CD4-positive, alpha-beta T cell treated with Interferon gamma for 1 hour (primary cell): ENCODE measurements around the gene KRTAP12-3.
"Not testable (repeated sequence)": the region's sequence is repeated elsewhere in the genome, so short reads cannot be mapped to it uniquely, and the experiment has no call there.

Experiments
- DNase-seq: peaks from one replicate; pipeline ENCODE4 v3.0.0-alpha.2; 2020

KRTAP12-3 gene

DNA sequence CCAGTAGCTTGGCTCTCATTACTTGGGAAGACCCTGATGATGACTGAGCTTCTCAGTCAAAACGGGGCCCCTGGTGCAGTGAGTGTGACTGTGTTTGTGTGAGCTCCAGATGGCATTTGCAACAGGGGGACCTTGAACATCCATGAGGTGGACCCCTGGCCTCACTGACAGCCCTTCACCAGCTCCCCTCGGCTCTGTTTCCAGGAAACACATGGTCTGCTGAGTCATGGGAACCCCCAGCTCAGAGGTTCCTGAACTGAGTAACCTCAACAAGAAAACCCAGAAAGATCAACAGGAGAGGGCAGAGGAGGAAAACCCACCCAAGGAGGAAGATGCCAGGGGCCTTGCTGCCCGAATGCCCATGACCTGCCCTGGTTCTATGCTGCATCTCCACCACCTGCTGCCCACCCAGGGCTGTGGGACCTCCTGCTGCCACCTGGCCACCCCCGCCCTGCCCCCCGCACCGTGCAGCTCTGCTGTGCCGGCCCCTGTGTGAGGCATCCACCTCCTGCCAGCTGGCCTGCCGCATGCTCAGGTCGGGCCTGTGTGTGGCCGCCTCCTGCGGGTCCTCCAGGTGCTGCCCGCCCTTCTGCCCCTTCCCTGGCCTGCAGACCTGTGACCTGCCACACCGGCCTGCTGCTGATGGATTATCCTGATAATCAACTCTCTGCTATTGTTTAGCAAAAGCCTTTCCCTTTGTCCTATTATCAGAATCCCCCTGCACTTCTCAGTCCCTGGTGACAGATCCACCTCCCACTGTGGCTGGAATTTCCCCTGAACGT lies 28.5 kb downstream of the KRTAP12-3 start:
- DNase-seq, result no peak

- no peak for DNase-seq
Observed at GRCh38 chr21:44686843-44687561, 29.3 kb downstream of the KRTAP12-3 start.

DNA sequence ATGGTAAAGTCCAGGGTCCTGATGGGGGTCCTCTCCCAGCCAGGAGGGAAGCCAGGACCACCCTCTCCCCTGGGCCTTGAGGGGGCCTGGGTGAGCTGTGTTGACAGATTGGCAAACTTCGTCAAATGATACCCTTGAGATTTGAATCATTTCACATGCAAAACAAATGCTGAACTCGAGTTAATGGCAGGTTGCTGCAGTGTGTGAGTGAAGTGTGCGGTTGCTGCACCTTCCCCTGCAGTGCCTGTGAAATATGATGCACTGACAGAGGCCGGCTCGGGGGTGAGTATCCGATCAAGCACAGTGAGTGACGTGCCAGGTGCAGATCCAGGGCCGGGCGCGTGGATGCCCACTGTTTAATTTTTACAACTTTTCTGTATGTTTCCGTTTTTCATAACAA lies 29.9 kb downstream of the KRTAP12-3 start:
- no peak for DNase-seq

DNA sequence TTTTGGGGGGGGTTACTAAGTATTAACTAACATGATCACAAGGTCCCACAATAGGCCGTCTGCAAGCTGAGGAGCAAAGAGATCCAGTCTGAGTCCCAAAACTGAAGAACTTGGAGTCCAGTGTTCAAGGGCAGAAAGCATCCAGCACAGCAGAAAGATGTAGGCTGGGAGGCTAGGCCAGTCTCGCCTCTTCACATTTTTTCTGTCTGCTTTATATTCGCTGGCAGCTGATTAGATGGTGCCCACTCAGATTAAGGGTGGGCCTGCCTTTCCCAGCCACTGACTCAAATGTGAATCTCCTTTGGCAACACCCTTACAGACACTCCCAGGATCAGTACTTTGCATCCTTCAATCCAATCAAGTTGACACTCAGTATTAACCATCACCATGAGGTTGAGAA lies 32.0 kb downstream of the KRTAP12-3 start:
- not testable (repeated sequence) for DNase-seq

DNA sequence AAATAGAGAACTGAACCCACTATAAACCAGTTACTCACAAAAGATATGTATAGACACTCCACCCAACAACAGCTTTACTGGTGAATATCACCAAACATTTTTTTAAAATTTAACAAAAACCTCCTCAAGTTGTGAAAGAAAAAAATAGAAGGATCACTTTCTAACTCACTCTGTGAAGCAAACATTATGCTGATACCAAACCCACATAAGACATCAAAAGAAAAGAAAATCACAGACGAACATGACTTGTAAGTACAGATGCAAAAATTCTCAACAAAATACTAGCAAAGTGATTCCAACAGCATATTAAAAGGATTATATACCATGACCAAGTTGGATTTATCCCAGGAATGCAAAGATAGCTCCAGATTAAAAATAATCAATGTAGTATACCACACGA lies 34.0 kb downstream of the KRTAP12-3 start:
- no peak for DNase-seq

DNA sequence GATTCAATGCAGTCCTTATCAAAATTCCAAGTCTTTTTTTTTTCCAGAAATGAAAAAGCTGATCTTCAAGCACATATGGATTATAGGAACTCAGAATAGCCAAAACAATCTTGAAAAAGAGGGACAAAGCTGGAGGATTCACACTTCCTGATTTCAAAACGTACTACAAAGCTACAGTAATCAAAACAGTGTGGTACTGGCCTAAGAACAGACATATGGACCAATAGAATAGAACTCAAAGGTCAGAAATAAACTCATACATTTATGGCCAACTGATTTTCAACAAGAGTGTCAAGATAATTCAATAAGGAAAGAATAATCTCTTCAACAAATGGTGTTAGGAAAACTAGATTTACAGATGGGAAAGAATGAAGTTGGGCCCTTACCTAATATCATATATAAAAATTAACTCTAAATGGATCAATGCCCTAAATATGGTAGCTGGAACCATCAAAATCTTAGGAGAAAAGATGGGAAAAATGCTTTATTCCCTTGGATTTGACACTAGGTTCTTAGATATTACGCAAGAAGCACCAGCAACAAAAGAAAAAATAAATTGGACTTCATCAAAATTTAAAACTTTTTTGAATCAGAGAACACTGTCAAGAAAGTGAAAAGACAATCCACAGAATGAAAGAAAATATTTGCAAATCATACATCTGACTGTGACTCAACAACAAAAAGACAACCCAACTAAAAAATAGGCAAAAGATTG lies 35.2 kb downstream of the KRTAP12-3 start:
- DNase-seq, result no peak

DNA sequence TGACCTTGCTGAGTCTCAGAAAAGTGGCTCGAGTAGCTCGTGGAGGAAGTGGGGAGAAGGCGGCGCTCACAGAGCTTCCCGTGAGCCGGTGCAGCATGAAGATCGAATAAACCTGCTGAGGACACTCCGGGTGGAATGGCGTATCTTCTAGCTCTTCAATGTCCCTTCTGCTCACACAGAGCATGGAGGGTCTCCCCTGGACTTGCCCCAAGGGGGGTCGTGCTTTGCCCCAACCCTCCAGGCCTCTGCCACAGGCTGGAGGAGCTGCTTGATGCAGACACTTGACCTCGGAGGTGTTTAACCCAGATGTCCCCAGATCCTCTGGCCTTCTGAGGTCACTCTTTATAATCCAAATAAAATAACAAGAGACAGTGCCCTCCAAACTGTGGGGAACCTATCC lies 37.0 kb downstream of the KRTAP12-3 start:
- DNase-seq, result no peak

- no peak for DNase-seq
Observed at GRCh38 chr21:44695184-44695583, 37.5 kb downstream of the KRTAP12-3 start.

DNA sequence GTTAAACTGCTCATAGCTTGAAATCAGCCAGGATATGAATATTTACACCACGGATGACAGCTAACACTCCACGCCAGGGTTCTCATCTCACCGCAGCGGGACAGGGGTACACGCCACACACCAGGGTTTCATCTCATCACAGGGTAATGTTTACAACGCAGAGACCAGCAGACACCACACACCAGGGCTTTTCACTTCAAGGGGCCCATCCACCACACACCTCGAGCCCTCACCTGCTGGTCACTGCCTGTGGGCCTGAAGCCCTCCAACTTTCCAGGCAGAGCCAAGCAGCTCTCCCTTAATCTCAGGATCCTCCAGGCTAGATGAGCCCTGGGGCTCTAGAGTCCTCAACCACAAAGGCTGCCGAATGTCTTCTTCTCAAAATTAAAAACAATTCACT lies 37.9 kb downstream of the KRTAP12-3 start:
- DNase-seq, result no peak

DNA sequence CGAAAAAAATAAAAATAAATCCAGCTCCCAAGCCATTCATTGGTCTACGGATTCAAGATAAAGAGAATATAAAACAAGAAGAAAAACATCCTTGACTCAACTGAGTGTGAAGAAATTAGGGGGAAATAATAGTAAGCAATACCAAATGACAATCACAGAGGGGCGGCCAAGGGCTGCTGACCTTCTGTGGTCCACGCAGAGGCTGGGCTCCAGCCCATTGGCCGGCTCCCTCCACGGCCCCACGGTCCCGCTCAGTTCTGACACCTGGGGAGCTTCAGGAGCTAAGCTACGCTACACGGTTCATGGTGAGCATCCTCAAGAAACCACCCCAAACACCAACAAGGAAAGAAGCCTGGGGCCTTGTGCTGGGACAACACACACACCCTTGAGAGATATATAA lies 38.8 kb downstream of the KRTAP12-3 start:
- DNase-seq, result no peak

GRCh38 chr21:44697172-44697810 lies 39.6 kb downstream of the KRTAP12-3 start, which contains the start of gene KRTAP10-12:
TSS of gene KRTAP10-12 (plus strand) at chr21:44697172. CDS start at chr21:44697202, 30 bp downstream.
- not testable (repeated sequence) for DNase-seq

DNA sequence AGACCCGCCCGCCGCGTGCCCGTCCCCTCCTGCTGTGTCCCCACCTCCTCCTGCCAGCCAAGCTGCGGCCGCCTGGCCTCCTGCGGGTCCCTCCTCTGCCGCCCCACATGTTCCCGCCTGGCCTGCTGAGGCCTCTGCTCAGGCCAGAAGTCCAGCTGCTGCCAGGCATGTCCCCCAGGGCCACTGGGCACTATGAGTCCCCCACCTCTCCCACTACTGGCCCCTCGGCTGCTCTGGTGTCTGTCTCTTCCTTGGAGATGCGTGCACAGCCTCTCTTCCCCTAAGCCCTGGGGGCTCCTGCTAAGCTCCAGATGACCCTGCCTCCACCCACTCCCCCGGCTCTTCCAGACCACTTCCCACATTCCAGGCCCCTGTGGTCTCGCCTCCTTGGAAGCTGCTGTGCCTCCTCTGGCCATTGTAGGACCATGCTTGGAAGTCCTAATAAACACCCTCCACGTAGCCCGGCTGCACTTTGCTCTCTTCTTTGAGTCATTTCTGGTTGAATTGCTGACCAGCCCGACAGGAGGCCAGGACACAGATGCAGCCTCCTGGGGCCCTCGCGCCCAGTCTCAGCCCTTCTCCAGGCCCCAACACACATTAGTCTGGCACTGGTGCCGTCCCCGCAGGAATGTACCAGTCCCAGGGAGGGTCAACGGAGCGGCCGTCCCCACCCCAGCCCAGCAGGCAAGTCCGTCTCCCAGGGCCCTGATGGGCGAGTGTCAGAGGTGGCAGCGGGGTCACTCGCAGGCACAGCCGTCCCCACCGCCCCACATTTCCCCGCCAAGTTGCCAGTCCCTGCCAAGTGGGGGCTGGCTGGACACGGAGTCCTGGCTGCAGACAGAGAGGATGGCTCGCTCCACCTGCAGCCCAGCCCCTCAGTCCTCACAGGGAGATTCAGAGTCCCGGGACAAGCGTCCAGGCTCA lies 40.3 kb downstream of the KRTAP12-3 start:
- DNase-seq, result no peak

DNA sequence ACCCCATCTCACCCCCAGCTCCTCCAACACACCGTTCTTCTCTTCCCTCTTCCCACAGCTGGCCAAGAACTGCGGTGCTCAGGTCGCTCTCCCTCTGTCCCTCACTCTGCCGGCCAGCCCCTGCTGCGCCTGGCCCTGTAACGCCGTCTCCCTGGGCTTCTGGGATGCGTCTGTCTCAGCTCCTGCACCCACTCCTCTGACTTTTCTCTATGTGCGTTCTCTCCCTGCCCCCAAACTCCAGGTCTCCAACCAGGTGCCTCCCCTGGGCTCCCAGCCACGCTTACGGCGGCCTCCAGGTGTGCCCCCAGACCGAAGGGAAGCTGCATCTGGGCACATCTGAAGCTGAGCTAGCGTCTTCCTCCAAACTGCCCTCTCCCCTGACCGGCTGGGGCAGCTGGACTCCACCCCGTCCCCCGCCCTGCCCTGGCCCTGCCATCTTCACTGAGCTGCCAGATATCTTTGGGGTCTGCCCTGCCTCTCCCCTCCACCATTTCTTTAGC lies 41.8 kb downstream of the KRTAP12-3 start:
- DNase-seq, result no peak

DNA sequence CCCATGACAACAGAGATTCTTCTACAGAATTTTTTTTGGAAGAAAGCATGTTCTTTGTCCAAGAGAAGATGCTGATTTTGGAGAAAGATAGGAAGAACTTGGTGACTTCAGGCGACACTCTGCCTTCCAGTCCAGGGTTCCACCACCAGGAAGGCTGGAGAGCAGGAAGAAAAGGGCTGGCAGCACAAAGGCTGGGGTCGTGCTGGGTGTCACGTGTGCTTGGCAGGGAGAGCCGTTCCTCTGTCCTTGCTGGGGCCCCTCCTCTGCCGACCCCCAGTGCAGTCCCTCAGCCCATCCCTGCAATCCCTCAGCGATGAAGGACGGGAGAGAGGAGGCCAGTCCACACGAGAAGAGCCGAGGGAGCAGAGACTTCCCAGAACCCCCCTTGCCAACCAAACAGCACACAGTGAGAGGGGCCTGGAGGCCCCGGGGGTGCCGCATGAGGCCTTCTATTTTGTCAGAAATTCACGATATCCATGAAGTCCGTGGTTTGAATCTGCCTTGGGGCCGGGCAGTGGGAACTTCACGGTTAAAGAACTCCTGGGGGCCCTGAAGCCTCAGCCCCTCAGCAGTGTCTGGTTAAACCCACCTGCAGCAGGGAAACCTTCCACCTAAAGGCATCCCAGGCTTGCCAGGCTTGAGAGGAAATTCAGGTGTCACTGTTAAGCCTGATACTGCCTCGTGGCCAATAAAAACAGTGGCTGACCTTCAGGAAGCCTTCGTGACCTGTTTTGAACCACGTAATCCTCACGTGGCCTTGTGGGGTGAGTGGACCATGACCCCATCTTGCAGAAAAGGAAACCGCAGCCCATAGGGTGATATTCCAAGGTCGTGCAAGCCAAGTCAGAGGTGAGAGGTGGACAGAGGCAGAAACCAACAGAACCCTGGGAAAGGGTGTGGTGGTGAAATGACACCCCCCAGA lies 42.6 kb downstream of the KRTAP12-3 start:
- no peak for DNase-seq

DNA sequence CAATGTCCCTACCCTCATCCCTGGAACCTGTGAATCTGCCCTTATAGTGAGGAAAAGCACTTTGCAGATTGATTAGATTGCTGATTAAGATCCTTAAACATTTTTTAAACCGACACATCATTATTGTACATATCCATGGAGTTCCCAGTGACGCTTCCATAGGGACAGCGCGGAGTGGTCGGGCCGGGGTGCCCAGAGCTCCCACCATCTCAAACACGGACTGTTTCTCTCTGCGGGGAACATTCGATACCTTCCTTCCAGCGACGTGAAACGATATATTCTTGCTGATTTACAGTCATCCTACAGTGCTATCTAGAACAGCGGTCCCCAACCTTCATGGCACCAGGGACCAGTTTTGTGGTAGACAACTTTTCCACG lies 43.3 kb downstream of the KRTAP12-3 start:
- no peak for DNase-seq

GRCh38 chr21:44701541-44701940 lies 43.8 kb downstream of the KRTAP12-3 start:
- DNase-seq, result no peak

DNA sequence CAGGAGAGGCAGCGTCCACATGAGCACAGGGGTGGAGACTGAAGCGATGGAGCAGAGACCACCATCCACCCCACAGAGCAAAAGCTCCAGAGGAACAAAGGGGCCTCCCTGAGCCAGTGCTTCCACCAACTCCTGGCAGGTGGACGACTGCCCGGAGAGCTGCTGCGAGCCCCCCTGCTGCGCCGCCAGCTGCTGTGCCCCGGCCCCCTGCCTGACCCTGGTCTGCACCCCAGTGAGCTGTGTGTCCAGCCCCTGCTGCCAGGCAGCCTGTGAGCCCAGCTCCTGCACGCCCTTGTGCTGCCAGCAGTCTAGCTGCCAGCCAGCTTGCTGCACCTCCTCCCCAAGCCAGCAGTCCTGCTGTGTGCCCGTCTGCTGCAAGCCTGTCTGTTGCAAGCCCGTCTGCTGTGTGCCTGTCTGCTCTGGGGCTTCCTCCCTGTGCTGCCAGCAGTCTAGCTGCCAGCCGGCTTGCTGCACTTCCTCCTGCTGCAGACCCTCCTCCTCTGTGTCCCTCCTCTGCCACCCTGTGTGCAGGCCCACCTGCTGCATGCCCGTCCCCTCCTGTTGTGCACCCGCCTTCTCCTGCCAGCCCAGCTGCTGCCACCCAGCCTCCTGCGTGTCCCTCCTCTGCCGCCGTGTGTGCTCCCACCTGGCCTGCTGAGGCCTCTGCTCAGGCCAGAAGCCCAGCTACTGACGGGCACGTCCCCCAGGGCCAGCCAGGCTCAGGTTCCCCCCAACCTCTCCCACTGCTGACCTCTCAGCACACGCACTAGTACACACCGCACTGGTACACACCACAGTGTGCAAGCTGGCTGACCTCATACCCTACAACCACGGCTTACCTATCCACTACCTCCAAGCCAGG lies 44.6 kb downstream of the KRTAP12-3 start:
- no peak for DNase-seq

- no peak for DNase-seq
Observed at GRCh38 chr21:44702973-44703730, 45.4 kb downstream of the KRTAP12-3 start.
